ENCODE measurements around the gene DENND5B.

The DENND5B gene

GRCh38 chr12:31491841-31492598 lies 98.9 kb downstream of the DENND5B start:
- TF ChIP-seq CTCF (IDR thresholded peaks at IDR 0.05) = no peak

- no peak for TF ChIP-seq CTCF (IDR thresholded peaks at IDR 0.05)
Observed at GRCh38 chr12:31491241-31491794, 99.6 kb downstream of the DENND5B start.

GRCh38 chr12:31488737-31489338 lies 102.1 kb downstream of the DENND5B start:
- no peak for TF ChIP-seq CTCF (IDR thresholded peaks at IDR 0.05)

GRCh38 chr12:31485571-31485970 lies 105.4 kb downstream of the DENND5B start:
- TF ChIP-seq CTCF (IDR thresholded peaks at IDR 0.05) = no peak

- no peak for TF ChIP-seq CTCF (IDR thresholded peaks at IDR 0.05)
Observed at GRCh38 chr12:31482816-31483215, 108.1 kb downstream of the DENND5B start.

GRCh38 chr12:31481415-31481814 lies 109.5 kb downstream of the DENND5B start:
- TF ChIP-seq CTCF (IDR thresholded peaks at IDR 0.05) = no peak

- TF ChIP-seq CTCF (IDR thresholded peaks at IDR 0.05) = no peak
Observed at GRCh38 chr12:31479516-31480210, 111.3 kb downstream of the DENND5B start.

All from LNCAP (cell line).